HG02642 (cell line): ENCODE measurements around the gene CSNK2A3.
"Not testable (repeated sequence)": the region's sequence is repeated elsewhere in the genome, so short reads cannot be mapped to it uniquely, and the experiment has no call there.

Experiments
- ATAC-seq: cut with Tn5 transposase; IDR thresholded peaks from one replicate; pipeline ENCODE4 v1.9.1; 2021; ENCODE audit warnings: mild to moderate bottlenecking; ENCODE audit not compliant: unreplicated experiment, poor library complexity

CSNK2A3 gene

DNA sequence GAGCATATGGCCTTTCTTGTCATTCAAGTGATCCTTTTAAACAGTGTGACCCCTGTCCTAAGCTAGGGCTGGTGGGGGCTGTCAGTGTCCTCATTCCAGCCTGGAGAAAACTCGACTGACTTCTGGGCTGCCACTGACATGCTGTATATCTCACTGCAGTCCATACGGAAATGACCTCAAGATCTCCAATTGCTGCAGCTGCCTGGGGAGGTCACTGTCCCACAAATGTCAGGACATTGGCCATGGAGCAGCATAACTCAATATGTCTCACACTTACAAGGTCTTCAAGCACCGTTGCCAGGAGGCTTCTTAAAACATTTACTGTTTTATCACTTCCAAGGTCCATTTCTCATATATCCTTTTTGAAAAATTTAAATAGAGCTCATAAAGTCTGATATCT is 27.8 kb upstream of the CSNK2A3 start:
- ATAC-seq: no peak

GRCh38 chr11:11380340-11380739 is 27.3 kb upstream of the CSNK2A3 start:
- ATAC-seq: no peak

DNA sequence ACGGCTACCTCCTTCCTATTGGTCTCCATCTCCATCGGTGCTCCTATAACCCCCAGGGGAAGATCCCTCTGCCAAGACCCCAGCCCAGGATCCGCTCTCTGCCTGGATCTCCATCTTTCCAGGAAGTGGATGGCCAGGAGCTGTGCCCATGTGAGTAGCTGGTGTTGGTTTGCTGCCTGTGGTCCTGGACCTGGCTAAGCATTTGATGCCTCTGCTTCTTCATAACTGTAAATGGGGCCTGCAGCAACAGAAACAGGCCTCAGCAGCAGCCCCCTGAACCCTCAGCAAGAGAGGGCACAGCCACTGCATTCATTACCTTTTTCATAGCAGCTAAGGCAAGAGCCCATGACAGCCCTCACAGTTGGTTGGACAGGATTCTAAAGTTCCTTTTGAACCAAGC is 26.6 kb upstream of the CSNK2A3 start:
- ATAC-seq: no peak

GRCh38 chr11:11378184-11378940 is 25.3 kb upstream of the CSNK2A3 start:
- ATAC-seq: no peak

DNA sequence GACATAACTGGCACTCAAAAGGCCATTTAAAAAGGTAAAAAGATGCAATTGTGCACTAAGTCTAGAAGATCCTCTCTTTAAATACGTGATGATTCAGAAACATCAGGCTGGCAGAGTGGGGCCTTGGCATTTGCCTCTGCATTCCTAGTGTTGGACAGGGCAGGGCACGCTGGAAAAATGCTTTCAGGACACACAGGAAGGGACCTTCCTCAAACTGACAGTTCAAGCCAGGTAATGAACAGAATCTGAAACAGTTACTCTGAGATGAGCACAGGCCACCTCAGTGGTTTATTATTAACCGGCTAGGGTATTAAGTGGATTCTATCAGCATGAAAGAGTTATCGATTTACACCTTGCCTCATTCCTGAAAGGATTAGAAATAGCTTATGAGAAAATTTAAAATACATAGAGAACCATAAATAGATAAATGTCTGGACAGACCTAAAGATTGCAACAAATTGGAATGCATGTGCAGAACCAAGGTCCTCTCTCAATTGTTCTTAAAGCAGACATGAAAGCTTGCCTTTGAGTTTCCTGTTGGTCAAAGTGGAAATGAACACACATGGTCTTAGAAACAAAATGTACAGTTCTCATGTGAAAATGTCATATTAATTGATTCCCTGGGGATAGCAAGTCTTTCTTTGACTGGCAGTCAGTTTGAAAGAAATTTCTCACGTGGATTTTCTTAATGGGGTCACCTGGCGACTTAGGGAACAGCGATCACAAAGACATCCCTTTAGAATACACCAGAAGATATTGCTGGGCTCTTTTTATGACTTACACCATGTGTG is 21.5 kb upstream of the CSNK2A3 start:
- no peak for ATAC-seq

DNA sequence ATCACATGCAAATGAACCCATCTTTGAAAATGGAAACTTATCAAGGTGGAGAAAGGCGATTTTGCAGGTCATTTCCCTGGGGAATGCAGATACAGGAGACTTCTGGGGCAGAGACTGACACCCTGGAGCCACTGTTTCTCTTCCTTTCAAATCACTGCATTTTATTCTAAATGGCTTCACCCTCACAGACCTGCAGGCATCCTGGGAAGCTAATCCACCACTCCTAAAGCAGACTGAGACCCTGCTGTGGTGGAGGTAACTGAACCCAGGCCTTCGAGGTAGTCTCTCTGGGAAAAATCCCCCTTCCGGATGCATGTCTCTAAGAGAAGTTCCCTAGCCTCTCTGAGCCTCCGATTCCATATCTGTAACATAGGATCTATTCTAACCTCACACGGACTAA is 20.9 kb upstream of the CSNK2A3 start:
- no peak for ATAC-seq

GRCh38 chr11:11372461-11372860 is 19.4 kb upstream of the CSNK2A3 start:
- ATAC-seq: no peak

GRCh38 chr11:11370962-11371303 is 17.9 kb upstream of the CSNK2A3 start:
- ATAC-seq: no peak

DNA sequence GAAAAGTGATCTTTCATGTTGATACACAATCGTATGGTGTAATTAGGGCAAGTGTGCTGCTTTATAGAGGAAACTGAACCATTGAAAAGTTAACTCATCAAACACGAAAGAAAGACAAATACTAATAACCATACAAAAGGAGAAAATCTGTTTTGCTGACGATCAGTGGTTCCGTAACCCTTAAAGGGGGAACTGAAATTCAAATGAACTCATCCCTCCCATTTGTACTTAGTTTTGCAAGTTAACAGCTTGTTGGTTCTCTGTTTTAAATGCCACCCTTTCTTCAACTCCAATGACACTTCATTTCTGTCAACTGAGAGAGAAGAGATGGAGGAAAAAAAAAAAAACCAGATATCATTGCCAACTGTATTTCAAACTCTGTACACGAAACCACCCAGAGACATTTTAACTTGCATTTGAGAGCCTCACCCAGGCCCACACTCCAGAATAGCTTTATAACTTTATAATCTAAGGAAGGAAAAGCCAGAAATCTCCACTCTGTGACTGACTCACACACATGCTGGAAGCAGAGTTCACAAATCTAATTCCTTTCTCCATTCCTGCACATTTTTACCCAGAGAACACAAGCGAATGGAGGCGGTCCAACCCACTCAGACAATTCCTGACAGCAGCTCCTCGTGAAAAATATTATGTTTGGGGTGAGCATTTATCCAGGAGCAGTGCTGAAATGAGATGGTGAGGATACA is 17.4 kb upstream of the CSNK2A3 start:
- ATAC-seq: no peak

DNA sequence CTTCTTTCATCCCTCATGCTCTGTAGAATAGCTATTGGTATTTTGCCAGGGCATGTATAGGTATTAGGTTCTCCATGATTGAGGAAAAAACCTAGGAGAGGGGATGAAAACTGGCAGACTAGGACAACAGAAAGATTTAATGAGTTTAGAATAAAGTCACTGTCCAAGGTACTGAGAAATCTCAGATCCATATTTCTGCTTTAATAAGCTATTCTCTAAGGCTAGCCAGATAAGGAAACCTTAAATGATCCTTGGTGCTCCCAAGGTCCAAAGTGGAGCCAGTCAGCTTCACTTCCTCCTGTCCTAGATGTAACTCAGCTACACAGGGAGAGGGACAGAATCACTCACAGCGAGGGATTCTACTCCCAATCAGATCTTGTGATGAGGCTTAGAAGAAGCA is 13.7 kb upstream of the CSNK2A3 start:
- ATAC-seq: no peak

DNA sequence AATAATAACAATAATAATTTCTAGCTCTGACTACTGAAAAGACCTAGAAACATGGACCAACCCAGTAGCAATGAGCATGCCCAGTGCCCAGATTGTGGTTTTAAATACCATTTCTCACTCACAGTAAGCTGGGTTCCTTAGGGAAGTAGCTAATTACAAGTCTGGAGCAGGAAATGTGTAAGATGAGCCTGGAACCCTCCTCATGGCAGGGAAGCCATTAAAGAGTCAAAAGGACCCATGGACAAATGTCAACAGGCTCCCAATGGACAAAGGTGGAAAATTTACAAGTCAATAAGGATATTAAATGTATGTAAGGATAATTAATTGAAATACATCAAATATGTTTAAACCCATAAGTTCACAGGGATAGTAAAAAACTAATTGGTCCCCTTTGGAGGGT is 10.6 kb upstream of the CSNK2A3 start:
- ATAC-seq: no peak

DNA sequence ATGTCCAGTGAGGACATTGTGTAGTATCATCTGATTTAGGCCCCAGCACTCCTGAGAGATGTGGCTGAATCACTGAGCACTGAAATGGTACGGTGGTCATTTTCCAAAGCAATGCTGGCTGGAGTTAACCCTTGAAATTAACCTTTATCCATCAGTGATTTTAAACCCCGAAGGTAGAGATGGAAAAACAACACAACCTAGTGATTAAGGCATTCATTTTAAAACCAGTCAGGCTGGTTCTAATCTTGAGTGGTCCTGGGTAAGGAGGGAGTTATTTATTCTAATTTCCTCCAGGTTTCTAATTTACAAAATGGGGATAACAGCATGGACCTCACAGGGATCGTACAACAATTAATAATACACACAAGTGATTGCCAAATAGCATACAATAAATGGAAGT is 6.6 kb upstream of the CSNK2A3 start:
- no peak for ATAC-seq

- no peak for ATAC-seq
Observed at GRCh38 chr11:11356842-11357241, 3.8 kb upstream of the CSNK2A3 start.

DNA sequence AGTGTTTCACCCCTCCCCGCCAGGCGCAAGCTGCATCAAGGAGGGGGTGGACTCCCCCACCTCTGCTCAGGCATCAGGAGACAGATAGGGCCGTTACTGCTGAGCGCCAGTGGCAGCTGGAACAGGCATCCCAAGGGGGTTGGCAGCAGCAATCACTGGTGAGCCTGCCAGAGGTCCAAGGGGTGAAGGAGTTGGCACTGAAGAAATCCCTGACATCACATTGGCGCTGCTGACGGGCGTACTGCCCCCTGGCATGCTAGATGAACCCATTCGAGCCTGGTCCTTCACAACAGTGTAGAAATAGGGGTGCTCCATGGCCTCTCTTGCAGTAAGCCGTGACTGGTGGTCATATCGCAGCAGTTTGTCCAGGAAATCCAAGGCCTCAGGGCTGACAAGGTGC is 1.2 kb downstream of the CSNK2A3 start:
- ATAC-seq: not testable (repeated sequence)

GRCh38 chr11:11351042-11351586 is 1.9 kb downstream of the CSNK2A3 start:
- no peak for ATAC-seq

DNA sequence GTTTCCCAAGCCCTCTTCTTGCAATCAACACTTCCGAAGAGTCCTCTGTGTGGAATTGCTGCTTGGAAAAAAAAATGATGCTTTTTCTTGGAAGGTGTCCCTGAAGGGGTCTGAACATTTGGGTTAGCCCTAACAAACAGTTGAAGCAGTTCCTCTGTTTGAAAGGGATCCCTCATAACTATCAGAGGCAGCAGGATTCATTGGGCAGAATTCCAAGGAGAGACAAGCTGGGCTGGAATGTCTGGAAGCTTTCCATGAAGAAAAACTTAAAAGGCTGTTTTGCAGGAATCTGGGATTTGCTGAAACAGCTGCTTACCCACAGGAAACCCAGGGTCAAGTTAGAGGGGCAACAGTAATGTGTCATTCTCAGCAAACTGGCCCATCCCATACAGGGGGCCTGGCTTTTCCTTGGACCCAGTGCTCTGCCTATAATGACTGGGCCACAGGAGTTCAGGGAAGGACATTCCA is 3.1 kb downstream of the CSNK2A3 start:
- no peak for ATAC-seq

GRCh38 chr11:11349106-11349825 is 3.8 kb downstream of the CSNK2A3 start:
- no peak for ATAC-seq

DNA sequence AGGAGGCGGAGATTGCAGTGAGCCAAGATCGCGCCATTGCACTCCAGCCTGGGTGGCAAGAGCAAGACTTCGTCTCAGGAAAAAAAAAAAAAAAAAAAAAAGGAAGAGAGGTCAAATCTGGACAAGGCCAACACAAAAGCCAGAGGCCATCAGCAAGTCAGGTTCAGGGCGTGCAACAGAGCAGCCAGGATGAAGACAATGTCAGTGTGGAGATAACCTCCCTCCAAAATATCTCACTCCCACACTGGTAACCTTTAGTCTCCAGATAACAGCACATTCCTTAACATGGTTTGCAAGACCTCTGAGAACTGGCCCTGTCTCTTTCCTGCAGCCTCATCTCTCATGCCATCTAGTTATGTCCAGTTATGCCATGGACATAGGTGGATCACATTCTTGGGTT is 4.7 kb downstream of the CSNK2A3 start:
- no peak for ATAC-seq

DNA sequence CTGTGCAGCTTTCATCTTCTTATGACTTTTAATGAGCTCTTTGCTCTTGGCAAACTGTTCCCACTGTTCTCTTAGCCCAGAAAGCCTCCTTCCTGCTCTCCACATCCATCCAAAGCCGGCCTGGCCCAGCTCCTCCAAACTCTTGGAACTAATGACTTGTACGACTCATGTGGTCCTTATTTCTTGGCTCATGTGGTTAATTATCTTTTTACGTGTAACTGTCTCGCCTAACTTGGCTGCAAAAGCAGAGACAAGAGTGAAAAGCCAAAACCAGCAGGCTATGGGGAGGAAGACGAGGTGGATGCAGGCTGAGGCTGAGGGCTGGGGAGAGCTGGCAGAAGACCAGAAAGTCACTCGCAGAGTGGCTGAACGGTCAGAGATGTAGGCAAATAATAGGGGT is 5.5 kb downstream of the CSNK2A3 start:
- ATAC-seq: no peak

GRCh38 chr11:11346303-11346702 is 6.7 kb downstream of the CSNK2A3 start:
- no peak for ATAC-seq
